ENCODE results near the gene CAMK2B.

GRCh38 chr7:44323381-44324203 is 1.8 kb downstream of the CAMK2B start:
- no peak for TF ChIP-seq POLR2AphosphoS5 (IDR thresholded peaks at IDR 0.05; ENCODE audit: low read depth, low read length)
- no peak for TF ChIP-seq NFIC (IDR thresholded peaks at IDR 0.05; ENCODE audit: low read length)
- no peak for TF ChIP-seq ZBTB40 (IDR thresholded peaks at IDR 0.05)
- no peak for TF ChIP-seq ZBTB40 (CRISPR knock-in tag; IDR thresholded peaks at IDR 0.05)
- no peak for TF ChIP-seq ZNF792 (CRISPR knock-in tag; IDR thresholded peaks at IDR 0.05)
- no peak for TF ChIP-seq CTCF (CRISPR knock-in tag; IDR thresholded peaks at IDR 0.05)
- TF ChIP-seq STAT6 (CRISPR knock-in tag; IDR thresholded peaks at IDR 0.05; ENCODE audit: borderline replicate concordance), result no peak
- TF ChIP-seq EHMT2 (IDR thresholded peaks at IDR 0.05; ENCODE audit: borderline replicate concordance, low read depth, low read length), result no peak
- TF ChIP-seq ZBTB7A (CRISPR knock-in tag; IDR thresholded peaks at IDR 0.05), result no peak
- no peak for TF ChIP-seq GZF1 (CRISPR knock-in tag; IDR thresholded peaks at IDR 0.05)
- no peak for TF ChIP-seq RFX5 (IDR thresholded peaks at IDR 0.05; ENCODE audit: low read depth, low read length)
- no peak for TF ChIP-seq EZH2 (conservative IDR thresholded peaks at IDR 0.05; ENCODE audit: low read depth, low read length)
- no peak for TF ChIP-seq POLR2A (IDR thresholded peaks at IDR 0.05; ENCODE audit: insufficient read depth in 1 of 2, low read depth in 2 of 2, low read length in 2 of 2)
